ENCODE results near the gene RNF130.
"Not testable (repeated sequence)": the region's sequence is repeated elsewhere in the genome, so short reads cannot be mapped to it uniquely, and the experiment has no call there.

RNF130 gene

DNA sequence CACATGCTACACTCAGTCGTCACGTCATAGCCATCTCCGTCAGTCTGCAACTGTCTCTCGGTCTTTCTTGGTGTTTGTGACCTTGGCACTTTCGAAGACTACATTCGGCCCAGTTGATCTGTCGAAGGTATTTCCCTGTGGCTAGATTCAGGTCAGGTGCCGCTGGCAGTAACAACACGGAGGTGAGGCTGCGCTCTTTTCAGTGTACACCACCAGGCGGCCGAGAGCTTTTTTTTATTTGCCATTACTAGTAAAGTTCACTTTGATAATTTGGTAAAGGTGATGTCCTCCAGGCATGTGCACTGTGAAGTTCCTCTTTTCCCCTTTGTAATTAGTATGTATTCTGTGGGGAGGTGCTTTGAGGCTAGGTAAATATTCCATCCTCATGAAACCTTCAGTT, 49.7 kb downstream of the RNF130 start:
- DNase-seq (ENCODE audit: low read depth) = no peak
- no peak overlapping the region for H3K4me3 ChIP-seq (ENCODE audit: low read length)
- TF ChIP-seq, protein P1, sequence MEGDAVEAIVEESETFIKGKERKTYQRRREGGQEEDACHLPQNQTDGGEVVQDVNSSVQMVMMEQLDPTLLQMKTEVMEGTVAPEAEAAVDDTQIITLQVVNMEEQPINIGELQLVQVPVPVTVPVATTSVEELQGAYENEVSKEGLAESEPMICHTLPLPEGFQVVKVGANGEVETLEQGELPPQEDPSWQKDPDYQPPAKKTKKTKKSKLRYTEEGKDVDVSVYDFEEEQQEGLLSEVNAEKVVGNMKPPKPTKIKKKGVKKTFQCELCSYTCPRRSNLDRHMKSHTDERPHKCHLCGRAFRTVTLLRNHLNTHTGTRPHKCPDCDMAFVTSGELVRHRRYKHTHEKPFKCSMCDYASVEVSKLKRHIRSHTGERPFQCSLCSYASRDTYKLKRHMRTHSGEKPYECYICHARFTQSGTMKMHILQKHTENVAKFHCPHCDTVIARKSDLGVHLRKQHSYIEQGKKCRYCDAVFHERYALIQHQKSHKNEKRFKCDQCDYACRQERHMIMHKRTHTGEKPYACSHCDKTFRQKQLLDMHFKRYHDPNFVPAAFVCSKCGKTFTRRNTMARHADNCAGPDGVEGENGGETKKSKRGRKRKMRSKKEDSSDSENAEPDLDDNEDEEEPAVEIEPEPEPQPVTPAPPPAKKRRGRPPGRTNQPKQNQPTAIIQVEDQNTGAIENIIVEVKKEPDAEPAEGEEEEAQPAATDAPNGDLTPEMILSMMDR (conservative IDR thresholded peaks at IDR 0.05; ENCODE audit: low read length) = no peak

DNA sequence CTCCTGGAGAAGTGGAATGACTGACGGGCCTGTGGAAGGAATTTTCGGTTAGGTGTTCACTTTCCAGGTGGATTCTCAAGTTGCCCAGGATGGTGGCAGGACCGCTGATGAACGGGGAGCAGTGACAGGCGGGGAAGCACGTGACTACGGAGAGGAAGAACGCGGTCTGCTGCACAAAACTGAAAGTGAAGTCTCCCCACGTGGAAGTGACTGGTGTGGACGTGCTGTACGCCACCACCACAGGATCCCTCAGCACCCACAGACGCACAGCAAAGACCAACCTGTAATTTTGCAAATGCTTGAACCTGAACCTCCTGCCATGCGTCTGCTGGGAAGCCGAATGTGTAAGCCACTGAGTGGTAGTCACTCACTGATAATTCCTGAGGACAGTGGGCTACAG, 51.4 kb downstream of the RNF130 start:
- TF ChIP-seq, protein P1 (conservative IDR thresholded peaks at IDR 0.05; ENCODE audit: low read length) = no peak
- no peak overlapping the region for H3K4me3 ChIP-seq (ENCODE audit: low read length)
- DNase-seq (ENCODE audit: low read depth) = no peak

- TF ChIP-seq, protein P1 (conservative IDR thresholded peaks at IDR 0.05; ENCODE audit: low read length) = no peak
- H3K4me3 ChIP-seq (ENCODE audit: low read length) = no peak overlapping the region
- no peak for DNase-seq (ENCODE audit: low read depth)
Measured at GRCh38 chr5:180018347-180019060, 53.1 kb downstream of the RNF130 start.

- not testable (repeated sequence) for DNase-seq (ENCODE audit: low read depth); H3K4me3 ChIP-seq (ENCODE audit: low read length)
Measured at GRCh38 chr5:180015523-180015922, 56.0 kb downstream of the RNF130 start.

- DNase-seq (ENCODE audit: low read depth) = no peak
- TF ChIP-seq, protein P1 (conservative IDR thresholded peaks at IDR 0.05; ENCODE audit: low read length) = no peak
- H3K4me3 ChIP-seq (ENCODE audit: low read length) = no peak overlapping the region
Measured at GRCh38 chr5:180013678-180014077, 57.9 kb downstream of the RNF130 start.

DNA sequence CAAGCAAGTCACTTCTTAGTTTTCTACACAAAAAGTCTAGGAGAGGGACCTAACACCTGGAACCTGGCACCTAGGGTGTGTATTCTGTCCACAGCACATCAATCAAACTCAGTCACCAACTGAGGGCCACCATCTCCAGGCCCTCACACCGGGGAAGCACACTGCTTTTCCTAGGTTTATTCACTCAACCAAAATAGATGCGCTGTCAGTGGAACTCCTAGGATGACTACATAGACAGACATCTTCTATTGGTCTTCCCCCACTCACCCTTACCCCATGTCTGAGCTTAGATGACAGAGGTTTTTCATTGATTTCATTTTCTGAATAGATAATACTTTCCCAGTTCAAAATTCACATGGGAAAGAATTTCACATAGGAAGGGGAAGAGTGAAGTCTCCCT, 59.2 kb downstream of the RNF130 start:
- TF ChIP-seq, protein P1 (conservative IDR thresholded peaks at IDR 0.05; ENCODE audit: low read length) = no peak
- H3K4me3 ChIP-seq (ENCODE audit: low read length) = no peak overlapping the region
- no peak for DNase-seq (ENCODE audit: low read depth)

DNA sequence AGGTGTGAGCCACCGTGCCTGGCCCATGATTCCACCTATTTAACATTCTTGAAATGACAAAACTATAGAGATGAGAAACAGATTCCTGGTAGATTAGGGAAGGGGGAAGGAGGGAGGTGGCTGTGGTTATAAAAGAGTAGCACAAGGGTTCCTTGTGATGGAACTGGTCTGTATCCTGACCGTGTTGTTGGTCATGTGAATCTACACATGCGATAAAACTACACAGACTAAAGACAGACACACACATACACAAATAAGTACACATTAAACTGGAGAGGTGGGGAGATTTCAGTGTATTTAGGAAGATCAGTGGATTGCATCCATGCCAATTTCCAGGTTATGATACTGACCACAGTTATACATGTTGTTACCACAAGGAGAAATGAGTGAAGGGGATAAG, 60.9 kb downstream of the RNF130 start:
- no peak for DNase-seq (ENCODE audit: low read depth)
- TF ChIP-seq, protein P1 (conservative IDR thresholded peaks at IDR 0.05; ENCODE audit: low read length) = no peak
- no peak overlapping the region for H3K4me3 ChIP-seq (ENCODE audit: low read length)
